Panc1 (cell line): ENCODE data around the gene LACRT. TPM values are rescaled to one million over a fixed set of nuclear protein-coding genes. Genes with fewer than 3 reads are reported as not detected.

ENCODE experiments used
- ATAC-seq: fragments of 200-7000 bp; cut with Tn5 transposase; 2 replicates; pipeline ENCODE4 v1.9.1; 2020; ENCODE audit warnings: mild to moderate bottlenecking, moderate library complexity
- BruUV-seq: library from RNA; stranded (reverse); fragments of 400-500 nt; replicated peaks from 2 replicates; lab custom pipeline; 2021; lab: Mats Ljungman, UMichigan
- CTCF ChIA-PET: fragments of 300-600 bp; sonication (Branson Sonifier 250); formaldehyde crosslinking; loops from one replicate; lab custom pipeline; 2022; ENCODE audit warnings: antibody characterized with exemption; lab: Charles Lee
- POLR2A ChIA-PET: fragments of 300-600 bp; sonication (Branson Sonifier 250); formaldehyde crosslinking; loops from one replicate; lab custom pipeline; 2022; ENCODE audit warnings: antibody characterized with exemption; lab: Charles Lee
- DNase-seq: peaks from one replicate; pipeline ENCODE4 v3.0.0-alpha.2; 2010; ENCODE audit warnings: low read depth, low spot score
- H3K27ac ChIP-seq: 2 replicates; pipeline ENCODE4 v1.5.1; 2011; ENCODE audit warnings: mild to moderate bottlenecking, low read length, inconsistent platforms
- H3K27me3 ChIP-seq: fragments of 200-500 bp; sonication (Bioruptor generic); 2 replicates; pipeline ENCODE4 v1.6.0; 2014; ENCODE audit warnings: low read length, inconsistent platforms; ENCODE audit not compliant: control insufficient read depth, insufficient read depth
- H3K36me3 ChIP-seq: fragments of 200-500 bp; sonication (Bioruptor generic); 2 replicates; pipeline ENCODE4 v1.5.1; 2014; ENCODE audit warnings: inconsistent platforms, mild to moderate bottlenecking, low read length, moderate library complexity; ENCODE audit not compliant: control insufficient read depth, insufficient read depth
- H3K4me1 ChIP-seq: 2 replicates; pipeline ENCODE4 v1.5.1; 2011; ENCODE audit warnings: inconsistent platforms, mild to moderate bottlenecking, low read length, moderate library complexity; ENCODE audit not compliant: control insufficient read depth, insufficient read depth
- H3K4me3 ChIP-seq, 2 experiments: 2 replicates each; pipeline ENCODE4 v1.5.1; 2011 to 2012; ENCODE audit warnings: low read depth in 2 of 2, low read length in 2 of 2, mild to moderate bottlenecking in 2 of 2, inconsistent platforms in 1 of 2, moderate library complexity in 1 of 2
- H3K9me3 ChIP-seq: fragments of 200-500 bp; sonication (Bioruptor generic); 2 replicates; pipeline ENCODE4 v1.5.1; 2014; ENCODE audit warnings: low read depth, mild to moderate bottlenecking, inconsistent platforms, low read length, moderate library complexity; ENCODE audit not compliant: control insufficient read depth, insufficient read depth
- POLR2AphosphoS5 ChIP-seq: IDR thresholded peaks from 2 replicates; pipeline ENCODE4 v1.6.1; 2012; ENCODE audit warnings: mild to moderate bottlenecking, low read depth, low read length, moderate library complexity
- SIN3A ChIP-seq: IDR thresholded peaks from 2 replicates; pipeline ENCODE4 v1.6.1; 2012; ENCODE audit warnings: low read depth, mild to moderate bottlenecking, low read length, moderate library complexity, borderline replicate concordance; ENCODE audit not compliant: insufficient read depth
- TCF7L2 ChIP-seq: IDR thresholded peaks from 2 replicates; pipeline ENCODE4 v1.6.1; 2011; ENCODE audit warnings: mild to moderate bottlenecking, low read depth, low read length, inconsistent platforms
- in situ Hi-C: cut with HindIII; loops from 2 replicates; pipeline ENCODE4 v1.10.0; 2016; ENCODE audit warnings: low sequenced_read_pairs, low pct_unique_long_range_greater_than_20kb
- intact Hi-C: fragments of 100-400 bp; cut with micrococcal nuclease; formaldehyde crosslinking; loops from one replicate; pipeline ENCODE4 v1.10.0; 2022; ENCODE audit not compliant: unreplicated experiment
- total RNA-seq: library from RNA; stranded (reverse); gene quantifications from one replicate; pipeline ENCODE4 v1.2.1, GENCODE V29; 2021; ENCODE audit not compliant: unreplicated experiment
- TF ChIP-seq, protein P1 (sequence below): fragments of 450-650 bp; IDR thresholded peaks from 2 replicates; pipeline ENCODE4 v1.5.1; 2017; ENCODE audit warnings: mild to moderate bottlenecking
- TF ChIP-seq, protein P2 (sequence below), 2 experiments: IDR thresholded peaks; 2 replicates each; pipeline ENCODE4 v1.6.1; 2011 to 2012; ENCODE audit warnings: low read depth in 2 of 2, control low read depth in 1 of 2, low read length in 1 of 2, mild to moderate bottlenecking in 1 of 2, moderate library complexity in 1 of 2; ENCODE audit not compliant: insufficient read depth in 1 of 2

LACRT gene
- total RNA-seq, 1 experiment from 2014 or later = not detected

DNA sequence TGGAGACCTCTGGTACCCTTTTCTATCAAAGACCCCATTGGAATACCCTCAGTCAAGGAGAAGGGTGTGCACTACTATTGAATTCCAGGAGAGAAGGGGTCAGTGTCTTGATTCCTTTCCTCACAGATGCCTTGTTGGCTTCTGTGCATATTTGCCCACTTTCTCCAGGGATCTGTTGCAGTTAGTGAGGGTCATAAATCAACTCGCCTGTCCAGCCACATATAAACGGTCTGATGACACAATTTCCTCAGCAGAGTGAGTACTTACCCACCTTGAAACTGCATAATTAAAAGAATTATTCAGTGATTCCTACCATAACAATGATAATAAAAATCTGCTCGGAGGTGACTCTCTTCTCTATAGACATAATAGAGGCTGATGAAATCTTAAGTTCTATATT is 27.3 kb upstream of the LACRT start:
- intact Hi-C loops (no loop called here), in situ Hi-C loops (no loop called here)
- POLR2A ChIA-PET = interaction anchor here (0.6 kb wide), 1 partner anchor 1312 kb away, joined by 3 read pairs; the partner anchor contains the start of gene RAB5B
- ATAC-seq = no peak
- BruUV-seq = no TSS peak
- Histone ChIP-seq H3K36me3 (no peaks in the 10 kb centered on the region), H3K4me3 (no peak overlapping the region), H3K9me3 (no peaks in the 10 kb centered on the region), H3K4me1 (no peaks in the 10 kb centered on the region), H3K27me3 (no peaks in the 10 kb centered on the region), H3K27ac (no peak overlapping the region)
- TF ChIP-seq TCF7L2 (no peak), POLR2AphosphoS5 (no peak), SIN3A (no peak)
- TF ChIP-seq, protein P1, sequence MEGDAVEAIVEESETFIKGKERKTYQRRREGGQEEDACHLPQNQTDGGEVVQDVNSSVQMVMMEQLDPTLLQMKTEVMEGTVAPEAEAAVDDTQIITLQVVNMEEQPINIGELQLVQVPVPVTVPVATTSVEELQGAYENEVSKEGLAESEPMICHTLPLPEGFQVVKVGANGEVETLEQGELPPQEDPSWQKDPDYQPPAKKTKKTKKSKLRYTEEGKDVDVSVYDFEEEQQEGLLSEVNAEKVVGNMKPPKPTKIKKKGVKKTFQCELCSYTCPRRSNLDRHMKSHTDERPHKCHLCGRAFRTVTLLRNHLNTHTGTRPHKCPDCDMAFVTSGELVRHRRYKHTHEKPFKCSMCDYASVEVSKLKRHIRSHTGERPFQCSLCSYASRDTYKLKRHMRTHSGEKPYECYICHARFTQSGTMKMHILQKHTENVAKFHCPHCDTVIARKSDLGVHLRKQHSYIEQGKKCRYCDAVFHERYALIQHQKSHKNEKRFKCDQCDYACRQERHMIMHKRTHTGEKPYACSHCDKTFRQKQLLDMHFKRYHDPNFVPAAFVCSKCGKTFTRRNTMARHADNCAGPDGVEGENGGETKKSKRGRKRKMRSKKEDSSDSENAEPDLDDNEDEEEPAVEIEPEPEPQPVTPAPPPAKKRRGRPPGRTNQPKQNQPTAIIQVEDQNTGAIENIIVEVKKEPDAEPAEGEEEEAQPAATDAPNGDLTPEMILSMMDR = no peak
- TF ChIP-seq, protein P2, sequence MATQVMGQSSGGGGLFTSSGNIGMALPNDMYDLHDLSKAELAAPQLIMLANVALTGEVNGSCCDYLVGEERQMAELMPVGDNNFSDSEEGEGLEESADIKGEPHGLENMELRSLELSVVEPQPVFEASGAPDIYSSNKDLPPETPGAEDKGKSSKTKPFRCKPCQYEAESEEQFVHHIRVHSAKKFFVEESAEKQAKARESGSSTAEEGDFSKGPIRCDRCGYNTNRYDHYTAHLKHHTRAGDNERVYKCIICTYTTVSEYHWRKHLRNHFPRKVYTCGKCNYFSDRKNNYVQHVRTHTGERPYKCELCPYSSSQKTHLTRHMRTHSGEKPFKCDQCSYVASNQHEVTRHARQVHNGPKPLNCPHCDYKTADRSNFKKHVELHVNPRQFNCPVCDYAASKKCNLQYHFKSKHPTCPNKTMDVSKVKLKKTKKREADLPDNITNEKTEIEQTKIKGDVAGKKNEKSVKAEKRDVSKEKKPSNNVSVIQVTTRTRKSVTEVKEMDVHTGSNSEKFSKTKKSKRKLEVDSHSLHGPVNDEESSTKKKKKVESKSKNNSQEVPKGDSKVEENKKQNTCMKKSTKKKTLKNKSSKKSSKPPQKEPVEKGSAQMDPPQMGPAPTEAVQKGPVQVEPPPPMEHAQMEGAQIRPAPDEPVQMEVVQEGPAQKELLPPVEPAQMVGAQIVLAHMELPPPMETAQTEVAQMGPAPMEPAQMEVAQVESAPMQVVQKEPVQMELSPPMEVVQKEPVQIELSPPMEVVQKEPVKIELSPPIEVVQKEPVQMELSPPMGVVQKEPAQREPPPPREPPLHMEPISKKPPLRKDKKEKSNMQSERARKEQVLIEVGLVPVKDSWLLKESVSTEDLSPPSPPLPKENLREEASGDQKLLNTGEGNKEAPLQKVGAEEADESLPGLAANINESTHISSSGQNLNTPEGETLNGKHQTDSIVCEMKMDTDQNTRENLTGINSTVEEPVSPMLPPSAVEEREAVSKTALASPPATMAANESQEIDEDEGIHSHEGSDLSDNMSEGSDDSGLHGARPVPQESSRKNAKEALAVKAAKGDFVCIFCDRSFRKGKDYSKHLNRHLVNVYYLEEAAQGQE (IDR thresholded peaks at IDR 0.05; ENCODE audit: insufficient read depth in 1 of 2, low read depth in 2 of 2, low read length in 1 of 2) = no peak
- DNase-seq = no peak
- CTCF ChIA-PET = interaction anchor here (0.6 kb wide), 2 partner anchors 339 to 408 kb away, joined by 3 to 6 read pairs; no protein-coding TSS in a partner anchor

DNA sequence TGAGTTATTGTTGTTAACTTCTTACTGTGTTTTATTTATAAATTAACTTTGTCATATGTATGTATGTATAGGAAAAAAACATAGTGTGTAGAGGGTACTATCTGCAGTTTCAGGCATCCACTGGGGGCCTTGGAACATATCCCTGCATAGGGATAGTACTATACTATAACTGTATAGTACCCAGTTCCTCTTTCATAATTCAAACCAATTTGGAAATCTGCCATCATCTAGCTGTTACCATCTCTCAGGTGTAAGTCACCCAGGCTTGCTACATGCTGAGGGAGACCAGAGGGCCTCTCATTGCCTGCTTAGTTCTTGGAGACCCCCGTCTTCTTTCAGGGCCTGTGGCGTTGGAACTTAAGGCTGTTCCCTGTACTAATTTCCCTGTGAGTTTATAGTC is 26.4 kb upstream of the LACRT start:
- intact Hi-C loops = no loop called here
- ATAC-seq = no peak
- BruUV-seq = no TSS peak

DNA sequence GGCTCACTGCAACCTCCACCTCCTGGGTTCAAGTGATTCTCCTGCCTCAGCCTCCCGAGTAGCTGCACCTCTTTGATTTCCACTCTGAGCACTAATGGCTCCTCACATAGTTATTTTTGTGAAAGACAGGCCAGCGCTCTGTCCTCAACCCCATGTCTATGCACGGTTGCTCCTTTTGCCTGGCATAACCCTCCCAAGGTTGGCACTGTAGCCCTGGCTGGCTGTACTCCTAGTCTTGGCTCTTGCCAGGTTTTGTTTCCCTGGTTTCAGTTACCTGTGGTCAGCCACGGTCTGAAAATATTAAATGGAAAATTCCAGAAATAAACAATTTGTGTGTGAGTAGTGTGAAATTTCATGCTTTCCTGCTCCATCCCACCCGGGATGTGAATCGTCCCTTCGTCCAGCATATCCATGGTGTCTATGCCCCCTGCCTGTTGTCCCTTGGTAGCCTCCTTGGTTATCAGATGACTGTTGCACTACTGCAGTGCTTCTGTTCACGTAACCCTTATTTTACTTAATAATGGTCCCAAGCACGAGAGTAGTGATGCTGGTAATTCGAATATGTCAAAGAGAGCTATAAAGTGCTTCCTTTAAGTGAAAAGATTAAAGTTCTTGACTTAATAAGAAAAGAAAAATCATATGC is 25.7 kb upstream of the LACRT start:
- H3K4me3 ChIP-seq = no peak overlapping the region
- intact Hi-C loops = no loop called here
- ATAC-seq (no peak), DNase-seq (no peak)
- CTCF ChIA-PET = interaction anchor here (0.6 kb wide), 1 partner anchor 252 kb away, joined by 9 read pairs; no protein-coding TSS in a partner anchor
- H3K27ac ChIP-seq = no peak overlapping the region
- POLR2A ChIA-PET = no interaction called here
- in situ Hi-C loops = no loop called here
- BruUV-seq = no TSS peak
- no peaks in the 10 kb centered on the region for H3K36me3 ChIP-seq
- peaks cover 9% of the 10 kb centered on the region for H3K27me3 ChIP-seq
- H3K9me3 ChIP-seq = no peaks in the 10 kb centered on the region
- no peaks in the 10 kb centered on the region for H3K4me1 ChIP-seq
- TF ChIP-seq SIN3A (no peak), POLR2AphosphoS5 (no peak), TCF7L2 (no peak)
- TF ChIP-seq, protein P2 (IDR thresholded peaks at IDR 0.05; ENCODE audit: insufficient read depth in 1 of 2, low read depth in 2 of 2, low read length in 1 of 2) = no peak
- TF ChIP-seq, protein P1 = no peak

More for the DNA sequence above, 26.4 kb upstream of the LACRT start:
- Histone ChIP-seq H3K4me1 (no peaks in the 10 kb centered on the region), H3K4me3 (no peak overlapping the region), H3K27me3 (peaks cover 6% of the 10 kb centered on the region), H3K36me3 (no peaks in the 10 kb centered on the region), H3K9me3 (no peaks in the 10 kb centered on the region), H3K27ac (no peak overlapping the region)
- DNase-seq = no peak
- ChIA-PET POLR2A (no interaction called here), CTCF (no interaction called here)
- TF ChIP-seq POLR2AphosphoS5 = no peak
- in situ Hi-C loops = no loop called here
